Measurements from ENCODE around the gene CUTA. TPM values are rescaled to one million over a fixed set of nuclear protein-coding genes. Genes with fewer than 3 reads are reported as not detected.

Gene CUTA
- total and polyA plus RNA-seq, 2 of the 13 experiments (the other 11 are each of a cell fraction or from before 2014, with no cell fraction given) = 170 to 180 TPM

DNA sequence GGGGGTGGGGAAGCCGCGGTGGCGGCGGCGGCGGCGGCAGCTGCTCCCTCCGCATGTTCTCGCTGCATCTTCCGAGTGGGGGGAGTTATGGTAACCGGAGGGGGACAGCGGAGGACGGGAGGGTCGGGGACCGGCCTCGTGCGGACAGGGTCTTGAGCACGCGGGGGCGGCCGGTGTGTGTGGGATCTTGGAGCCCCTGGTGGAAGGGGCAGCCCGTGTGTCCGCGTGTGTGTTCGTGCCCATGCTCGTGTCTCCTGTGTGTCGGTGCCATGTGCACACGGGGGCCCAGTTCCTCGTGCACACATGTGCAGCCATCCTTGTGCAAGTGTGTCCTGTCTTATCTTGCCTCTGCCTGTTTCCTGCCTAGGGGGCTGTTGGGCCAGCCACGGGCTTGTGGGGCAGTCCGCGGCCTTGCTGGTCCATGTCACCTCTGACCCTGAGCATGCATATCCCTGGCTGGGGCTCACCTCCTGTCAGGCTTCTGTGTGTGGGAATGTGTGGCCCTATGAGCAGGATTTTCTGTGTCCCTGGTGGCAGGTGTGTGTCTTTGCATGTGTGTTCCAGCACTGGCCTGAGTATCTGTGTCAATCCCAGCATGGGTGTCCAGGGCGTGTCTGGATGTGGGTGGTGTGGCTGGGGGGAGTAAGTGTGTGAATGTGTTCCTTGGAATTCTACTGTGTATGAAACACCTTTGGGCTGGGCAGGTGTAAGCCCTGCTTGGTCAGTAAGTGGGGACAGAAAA is 10.5 kb upstream of the CUTA start (continued):
- TF ChIP-seq, protein P1, sequence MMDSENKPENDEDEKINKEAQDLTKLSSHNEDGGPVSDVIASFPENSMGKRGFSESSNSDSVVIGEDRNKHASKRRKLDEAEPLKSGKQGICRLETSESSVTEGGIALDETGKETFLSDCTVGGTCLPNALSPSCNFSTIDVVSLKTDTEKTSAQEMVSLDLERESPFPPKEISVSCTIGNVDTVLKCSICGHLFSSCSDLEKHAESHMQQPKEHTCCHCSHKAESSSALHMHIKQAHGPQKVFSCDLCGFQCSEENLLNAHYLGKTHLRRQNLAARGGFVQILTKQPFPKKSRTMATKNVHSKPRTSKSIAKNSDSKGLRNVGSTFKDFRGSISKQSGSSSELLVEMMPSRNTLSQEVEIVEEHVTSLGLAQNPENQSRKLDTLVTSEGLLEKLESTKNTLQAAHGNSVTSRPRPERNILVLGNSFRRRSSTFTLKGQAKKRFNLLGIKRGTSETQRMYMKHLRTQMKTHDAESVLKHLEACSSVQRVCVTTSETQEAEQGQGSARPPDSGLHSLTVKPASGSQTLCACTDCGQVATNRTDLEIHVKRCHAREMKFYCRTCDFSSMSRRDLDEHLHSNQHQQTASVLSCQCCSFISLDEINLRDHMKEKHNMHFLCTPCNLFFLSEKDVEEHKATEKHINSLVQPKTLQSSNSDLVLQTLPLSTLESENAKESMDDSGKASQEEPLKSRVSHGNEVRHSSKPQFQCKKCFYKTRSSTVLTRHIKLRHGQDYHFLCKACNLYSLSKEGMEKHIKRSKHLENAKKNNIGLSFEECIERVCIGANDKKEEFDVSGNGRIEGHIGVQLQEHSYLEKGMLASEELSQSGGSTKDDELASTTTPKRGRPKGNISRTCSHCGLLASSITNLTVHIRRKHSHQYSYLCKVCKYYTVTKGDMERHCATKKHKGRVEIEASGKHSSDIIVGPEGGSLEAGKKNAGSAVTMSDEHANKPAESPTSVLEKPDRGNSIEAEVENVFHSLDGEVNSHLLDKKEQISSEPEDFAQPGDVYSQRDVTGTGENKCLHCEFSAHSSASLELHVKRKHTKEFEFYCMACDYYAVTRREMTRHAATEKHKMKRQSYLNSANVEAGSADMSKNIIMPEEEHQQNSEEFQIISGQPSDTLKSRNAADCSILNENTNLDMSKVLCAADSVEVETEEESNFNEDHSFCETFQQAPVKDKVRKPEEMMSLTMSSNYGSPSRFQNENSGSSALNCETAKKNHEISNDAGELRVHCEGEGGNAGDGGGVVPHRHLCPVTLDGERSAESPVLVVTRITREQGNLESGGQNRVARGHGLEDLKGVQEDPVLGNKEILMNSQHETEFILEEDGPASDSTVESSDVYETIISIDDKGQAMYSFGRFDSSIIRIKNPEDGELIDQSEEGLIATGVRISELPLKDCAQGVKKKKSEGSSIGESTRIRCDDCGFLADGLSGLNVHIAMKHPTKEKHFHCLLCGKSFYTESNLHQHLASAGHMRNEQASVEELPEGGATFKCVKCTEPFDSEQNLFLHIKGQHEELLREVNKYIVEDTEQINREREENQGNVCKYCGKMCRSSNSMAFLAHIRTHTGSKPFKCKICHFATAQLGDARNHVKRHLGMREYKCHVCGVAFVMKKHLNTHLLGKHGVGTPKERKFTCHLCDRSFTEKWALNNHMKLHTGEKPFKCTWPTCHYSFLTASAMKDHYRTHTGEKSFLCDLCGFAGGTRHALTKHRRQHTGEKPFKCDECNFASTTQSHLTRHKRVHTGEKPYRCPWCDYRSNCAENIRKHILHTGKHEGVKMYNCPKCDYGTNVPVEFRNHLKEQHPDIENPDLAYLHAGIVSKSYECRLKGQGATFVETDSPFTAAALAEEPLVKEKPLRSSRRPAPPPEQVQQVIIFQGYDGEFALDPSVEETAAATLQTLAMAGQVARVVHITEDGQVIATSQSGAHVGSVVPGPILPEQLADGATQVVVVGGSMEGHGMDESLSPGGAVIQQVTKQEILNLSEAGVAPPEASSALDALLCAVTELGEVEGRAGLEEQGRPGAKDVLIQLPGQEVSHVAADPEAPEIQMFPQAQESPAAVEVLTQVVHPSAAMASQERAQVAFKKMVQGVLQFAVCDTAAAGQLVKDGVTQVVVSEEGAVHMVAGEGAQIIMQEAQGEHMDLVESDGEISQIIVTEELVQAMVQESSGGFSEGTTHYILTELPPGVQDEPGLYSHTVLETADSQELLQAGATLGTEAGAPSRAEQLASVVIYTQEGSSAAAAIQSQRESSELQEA (CRISPR knock-in tag; IDR thresholded peaks at IDR 0.05; ENCODE audit: not compliant biosample characterization) = no peak
- TF ChIP-seq, protein P2, sequence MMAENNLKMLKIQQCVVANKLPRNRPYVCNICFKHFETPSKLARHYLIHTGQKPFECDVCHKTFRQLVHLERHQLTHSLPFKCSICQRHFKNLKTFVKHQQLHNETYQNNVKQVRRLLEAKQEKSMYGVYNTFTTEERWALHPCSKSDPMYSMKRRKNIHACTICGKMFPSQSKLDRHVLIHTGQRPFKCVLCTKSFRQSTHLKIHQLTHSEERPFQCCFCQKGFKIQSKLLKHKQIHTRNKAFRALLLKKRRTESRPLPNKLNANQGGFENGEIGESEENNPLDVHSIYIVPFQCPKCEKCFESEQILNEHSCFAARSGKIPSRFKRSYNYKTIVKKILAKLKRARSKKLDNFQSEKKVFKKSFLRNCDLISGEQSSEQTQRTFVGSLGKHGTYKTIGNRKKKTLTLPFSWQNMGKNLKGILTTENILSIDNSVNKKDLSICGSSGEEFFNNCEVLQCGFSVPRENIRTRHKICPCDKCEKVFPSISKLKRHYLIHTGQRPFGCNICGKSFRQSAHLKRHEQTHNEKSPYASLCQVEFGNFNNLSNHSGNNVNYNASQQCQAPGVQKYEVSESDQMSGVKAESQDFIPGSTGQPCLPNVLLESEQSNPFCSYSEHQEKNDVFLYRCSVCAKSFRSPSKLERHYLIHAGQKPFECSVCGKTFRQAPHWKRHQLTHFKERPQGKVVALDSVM (CRISPR knock-in tag; IDR thresholded peaks at IDR 0.05) = no peak
- no peak for TF ChIP-seq ZSCAN9 (CRISPR knock-in tag; IDR thresholded peaks at IDR 0.05; ENCODE audit: borderline replicate concordance)
- TF ChIP-seq, protein P3, sequence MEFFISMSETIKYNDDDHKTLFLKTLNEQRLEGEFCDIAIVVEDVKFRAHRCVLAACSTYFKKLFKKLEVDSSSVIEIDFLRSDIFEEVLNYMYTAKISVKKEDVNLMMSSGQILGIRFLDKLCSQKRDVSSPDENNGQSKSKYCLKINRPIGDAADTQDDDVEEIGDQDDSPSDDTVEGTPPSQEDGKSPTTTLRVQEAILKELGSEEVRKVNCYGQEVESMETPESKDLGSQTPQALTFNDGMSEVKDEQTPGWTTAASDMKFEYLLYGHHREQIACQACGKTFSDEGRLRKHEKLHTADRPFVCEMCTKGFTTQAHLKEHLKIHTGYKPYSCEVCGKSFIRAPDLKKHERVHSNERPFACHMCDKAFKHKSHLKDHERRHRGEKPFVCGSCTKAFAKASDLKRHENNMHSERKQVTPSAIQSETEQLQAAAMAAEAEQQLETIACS (CRISPR knock-in tag; IDR thresholded peaks at IDR 0.05) = no peak
- 0 out of 2 replicates have a peak, but pooled peaks have one; percentile 25 for TF ChIP-seq KDM2A (CRISPR knock-in tag; IDR thresholded peaks at IDR 0.05; ENCODE audit: borderline replicate concordance, low read depth)
- TF ChIP-seq FOXK1 (CRISPR knock-in tag; IDR thresholded peaks at IDR 0.05; ENCODE audit: borderline replicate concordance, low read depth) = 0 out of 2 replicates have a peak, but pooled peaks have one; percentile 27
- TF ChIP-seq, protein P4, sequence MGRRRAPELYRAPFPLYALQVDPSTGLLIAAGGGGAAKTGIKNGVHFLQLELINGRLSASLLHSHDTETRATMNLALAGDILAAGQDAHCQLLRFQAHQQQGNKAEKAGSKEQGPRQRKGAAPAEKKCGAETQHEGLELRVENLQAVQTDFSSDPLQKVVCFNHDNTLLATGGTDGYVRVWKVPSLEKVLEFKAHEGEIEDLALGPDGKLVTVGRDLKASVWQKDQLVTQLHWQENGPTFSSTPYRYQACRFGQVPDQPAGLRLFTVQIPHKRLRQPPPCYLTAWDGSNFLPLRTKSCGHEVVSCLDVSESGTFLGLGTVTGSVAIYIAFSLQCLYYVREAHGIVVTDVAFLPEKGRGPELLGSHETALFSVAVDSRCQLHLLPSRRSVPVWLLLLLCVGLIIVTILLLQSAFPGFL (CRISPR knock-in tag; IDR thresholded peaks at IDR 0.05) = no peak
- no peak for TF ChIP-seq ZFP36L1 (CRISPR knock-in tag; IDR thresholded peaks at IDR 0.05)
- TF ChIP-seq, protein P5, sequence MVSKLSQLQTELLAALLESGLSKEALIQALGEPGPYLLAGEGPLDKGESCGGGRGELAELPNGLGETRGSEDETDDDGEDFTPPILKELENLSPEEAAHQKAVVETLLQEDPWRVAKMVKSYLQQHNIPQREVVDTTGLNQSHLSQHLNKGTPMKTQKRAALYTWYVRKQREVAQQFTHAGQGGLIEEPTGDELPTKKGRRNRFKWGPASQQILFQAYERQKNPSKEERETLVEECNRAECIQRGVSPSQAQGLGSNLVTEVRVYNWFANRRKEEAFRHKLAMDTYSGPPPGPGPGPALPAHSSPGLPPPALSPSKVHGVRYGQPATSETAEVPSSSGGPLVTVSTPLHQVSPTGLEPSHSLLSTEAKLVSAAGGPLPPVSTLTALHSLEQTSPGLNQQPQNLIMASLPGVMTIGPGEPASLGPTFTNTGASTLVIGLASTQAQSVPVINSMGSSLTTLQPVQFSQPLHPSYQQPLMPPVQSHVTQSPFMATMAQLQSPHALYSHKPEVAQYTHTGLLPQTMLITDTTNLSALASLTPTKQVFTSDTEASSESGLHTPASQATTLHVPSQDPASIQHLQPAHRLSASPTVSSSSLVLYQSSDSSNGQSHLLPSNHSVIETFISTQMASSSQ (IDR thresholded peaks at IDR 0.05; ENCODE audit: low read depth) = no peak
- TF ChIP-seq, protein P5 (CRISPR knock-in tag; IDR thresholded peaks at IDR 0.05; ENCODE audit: borderline replicate concordance) = 0 out of 2 replicates have a peak, but pooled peaks have one; percentile 36
- TF ChIP-seq ZNF792 (CRISPR knock-in tag; IDR thresholded peaks at IDR 0.05) = 0 out of 2 replicates have a peak, but pooled peaks have one; percentile 38

All from HepG2 (cell line).